Cerebellar nuclear complex (tissue), 1 donor: ENCODE results near the gene GMEB2.
"Not testable (repeated sequence)": the region's sequence is repeated elsewhere in the genome, so short reads cannot be mapped to it uniquely, and the experiment has no call there.

ENCODE experiments used
- DNase-seq, 2 experiments: peaks; one replicate each; lab custom pipeline; 2025; lab: John Stamatoyannopoulos, UW

Gene GMEB2, protein sequence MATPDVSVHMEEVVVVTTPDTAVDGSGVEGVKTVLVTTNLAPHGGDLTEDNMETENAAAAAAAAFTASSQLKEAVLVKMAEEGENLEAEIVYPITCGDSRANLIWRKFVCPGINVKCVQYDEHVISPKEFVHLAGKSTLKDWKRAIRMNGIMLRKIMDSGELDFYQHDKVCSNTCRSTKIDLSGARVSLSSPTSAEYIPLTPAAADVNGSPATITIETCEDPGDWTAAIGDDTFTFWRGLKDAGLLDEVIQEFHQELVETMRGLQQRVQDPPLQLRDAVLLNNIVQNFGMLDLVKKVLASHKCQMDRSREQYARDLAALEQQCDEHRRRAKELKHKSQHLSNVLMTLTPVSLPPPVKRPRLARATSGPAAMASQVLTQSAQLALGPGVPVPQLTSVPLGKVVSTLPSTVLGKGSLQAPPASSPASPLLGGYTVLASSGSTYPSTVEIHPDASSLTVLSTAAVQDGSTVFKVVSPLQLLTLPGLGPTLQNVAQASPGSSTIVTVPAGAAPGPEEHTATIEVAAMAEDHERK

DNA sequence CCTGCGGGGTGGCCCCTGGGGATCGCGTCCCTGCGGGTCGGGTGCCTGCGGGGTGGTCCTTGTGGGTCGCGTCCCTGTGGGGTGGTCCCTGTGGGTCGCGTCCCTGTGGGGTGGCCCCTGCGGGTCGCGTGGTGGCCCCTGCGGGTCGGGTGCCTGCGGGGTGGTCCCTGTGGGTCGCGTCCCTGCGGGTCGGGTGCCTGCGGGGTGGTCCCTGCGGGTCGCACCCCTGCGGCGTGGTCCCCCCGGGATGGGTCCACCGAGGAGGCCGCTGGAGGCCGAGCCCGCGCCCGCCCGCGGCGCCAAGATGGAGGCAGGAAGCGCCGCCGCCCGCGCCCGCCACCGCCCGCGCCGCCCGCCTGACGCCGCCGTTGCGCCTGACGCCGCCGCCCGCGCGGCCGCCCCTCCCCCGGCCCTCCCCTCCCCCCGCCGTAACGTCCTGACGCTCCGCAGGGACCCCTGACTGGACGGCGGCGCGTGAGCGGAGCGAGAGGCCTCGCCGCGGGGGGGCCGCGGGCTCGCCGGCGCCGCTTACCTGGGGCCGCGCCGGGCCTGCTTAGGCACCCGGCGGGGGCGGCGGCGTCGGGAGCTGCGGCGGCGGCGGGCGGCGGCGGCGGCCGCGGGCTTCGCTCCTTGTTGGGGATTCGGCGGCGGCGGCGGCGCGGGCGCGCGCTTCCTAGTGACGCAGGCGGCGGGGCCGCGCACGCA, at the start of gene GMEB2:
Gene GMEB2 (minus strand): TSS at position 678 of the 705 bp plus-strand sequence. CDS start 7,704 bp downstream, outside the sequence.
- DNase-seq = no peak

DNA sequence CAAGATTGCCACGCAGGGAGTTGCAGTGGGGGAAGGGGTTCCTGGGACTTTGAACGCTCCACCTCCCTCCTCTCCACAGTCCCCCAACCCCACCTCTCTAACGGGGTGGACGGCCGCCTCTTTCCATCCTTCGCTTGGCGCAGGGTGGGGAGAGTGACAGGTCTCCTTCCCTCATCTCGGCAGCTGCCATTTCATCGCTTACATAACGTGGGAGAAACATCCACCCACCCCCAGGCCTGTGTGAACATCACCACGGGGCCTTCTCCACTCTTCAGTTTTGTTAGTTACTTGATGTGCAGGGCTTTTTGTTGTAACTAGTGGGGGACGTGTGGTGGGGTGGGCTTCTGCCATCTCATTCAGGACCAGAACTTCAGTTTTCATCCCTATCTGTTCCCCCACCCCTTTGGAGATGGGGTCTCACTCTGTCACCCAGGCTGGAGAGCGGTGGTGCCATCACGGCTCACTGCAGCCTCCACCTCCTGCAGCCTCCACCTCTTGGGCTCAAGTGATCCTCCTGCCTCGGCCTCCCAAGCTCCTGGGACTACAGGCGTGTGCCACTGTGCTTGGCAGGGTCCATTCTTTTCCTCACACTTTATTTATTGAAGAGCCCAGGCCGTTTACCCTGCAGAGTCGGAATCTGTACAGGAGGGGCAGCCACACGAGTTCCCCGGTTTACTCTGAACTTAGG, 48.9 kb upstream of the GMEB2 start:
- no peak for DNase-seq

- DNase-seq = no peak
These were observed 47.0 kb upstream of the GMEB2 start for GRCh38 chr20:63673951-63674350.

DNA sequence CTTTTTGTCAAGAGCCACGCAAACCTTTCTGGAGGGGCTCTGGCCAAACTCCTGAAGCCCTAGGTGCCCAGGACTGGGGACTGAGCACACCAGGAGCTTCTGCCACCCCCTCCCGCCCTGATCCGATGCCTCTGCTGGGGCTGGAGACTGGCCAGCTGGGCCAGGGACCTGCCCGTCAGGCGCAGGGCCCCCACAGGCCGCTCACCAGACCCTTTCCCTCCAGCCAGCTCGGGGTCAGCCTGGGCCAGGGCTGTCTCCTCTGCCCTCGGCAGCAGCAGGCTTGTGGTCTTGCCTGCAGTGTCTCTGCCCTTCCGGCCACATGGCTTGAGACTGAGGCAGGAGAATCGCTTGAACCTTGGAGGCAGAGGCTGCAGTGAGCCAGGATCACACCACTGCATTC, 45.8 kb upstream of the GMEB2 start:
- DNase-seq = no peak

- DNase-seq = not testable (repeated sequence)
These were observed 44.8 kb upstream of the GMEB2 start for GRCh38 chr20:63671695-63672094.

- DNase-seq = no peak
These were observed 41.5 kb upstream of the GMEB2 start for GRCh38 chr20:63668351-63668750.

- no peak for DNase-seq
These were observed 41.0 kb upstream of the GMEB2 start for GRCh38 chr20:63667858-63668257.

- no peak for DNase-seq
These were observed 38.8 kb upstream of the GMEB2 start for GRCh38 chr20:63665708-63666107.

DNA sequence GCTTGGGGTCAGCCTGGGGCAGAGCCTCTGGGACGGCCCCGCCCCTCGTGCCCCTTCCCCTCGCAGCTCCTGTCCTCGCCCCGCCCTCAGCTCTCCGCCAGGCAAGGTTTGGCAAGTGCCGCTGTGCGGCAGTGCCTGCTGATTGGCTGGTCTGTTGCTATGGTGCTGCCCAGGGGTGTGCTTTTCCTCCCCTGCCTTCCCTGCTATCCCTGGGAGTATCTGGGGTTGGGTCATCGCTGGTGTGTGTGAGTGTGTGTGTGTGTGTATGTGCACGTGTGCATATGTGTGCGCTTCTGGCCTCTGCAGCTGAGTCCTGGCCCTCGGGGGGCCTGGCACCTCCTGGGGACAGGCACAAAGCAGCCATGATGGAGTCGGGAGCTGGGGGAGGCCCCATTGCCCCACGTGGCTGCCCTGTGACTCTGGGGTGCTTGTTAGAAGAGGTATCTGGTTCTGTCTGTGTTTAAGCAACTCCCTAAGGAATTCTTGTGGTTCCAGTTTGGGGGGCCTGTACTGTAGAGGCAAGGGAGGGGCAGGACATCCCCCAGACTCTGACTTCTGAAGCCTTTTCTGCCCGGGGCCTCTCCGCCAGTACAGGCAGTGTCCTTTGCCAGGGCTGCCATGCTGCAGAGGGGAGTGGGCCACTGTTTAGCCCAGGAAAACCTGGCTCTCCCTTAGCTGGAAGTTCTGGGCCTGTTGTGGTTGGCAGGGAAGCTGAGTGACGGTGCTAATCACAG, 38.1 kb upstream of the GMEB2 start:
- DNase-seq = peak; percentile 42 to 79

DNA sequence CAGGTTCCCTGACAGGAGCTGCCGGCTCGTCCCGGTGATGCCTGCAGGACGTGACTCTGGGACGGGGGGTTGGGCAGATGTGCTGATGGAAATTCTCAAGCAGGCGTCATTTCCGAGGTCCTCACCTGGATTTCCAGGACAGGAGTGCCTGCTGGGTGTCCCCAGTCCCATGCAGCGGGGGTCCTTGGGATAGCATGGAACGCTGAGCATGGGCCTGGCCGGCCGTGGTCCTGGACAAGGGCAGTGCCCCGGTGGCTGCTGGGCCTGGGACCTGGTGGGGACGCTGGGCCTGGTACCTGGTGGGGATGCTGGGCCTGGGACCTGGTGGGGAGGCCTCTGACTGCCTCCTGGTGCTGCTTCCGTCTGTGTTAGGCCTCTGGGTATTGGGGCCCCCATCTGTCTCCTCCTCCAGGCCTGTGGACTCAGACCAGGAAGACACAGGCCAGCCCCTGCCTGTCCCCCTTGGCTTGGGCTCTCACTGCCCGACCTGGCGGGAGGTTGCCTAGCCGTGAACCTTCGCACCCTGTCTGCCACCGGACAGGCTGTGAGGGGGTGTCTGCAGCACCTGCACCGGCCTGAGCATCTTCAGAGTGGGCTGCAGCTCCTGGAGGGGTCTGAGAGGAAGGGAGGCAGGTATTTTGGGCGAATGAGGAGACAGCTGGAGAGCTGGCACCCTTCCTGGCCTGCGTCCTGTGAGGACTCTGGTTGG, 37.4 kb upstream of the GMEB2 start:
- no peak for DNase-seq

- no peak for DNase-seq
These were observed 36.6 kb upstream of the GMEB2 start for GRCh38 chr20:63663332-63664066.

DNA sequence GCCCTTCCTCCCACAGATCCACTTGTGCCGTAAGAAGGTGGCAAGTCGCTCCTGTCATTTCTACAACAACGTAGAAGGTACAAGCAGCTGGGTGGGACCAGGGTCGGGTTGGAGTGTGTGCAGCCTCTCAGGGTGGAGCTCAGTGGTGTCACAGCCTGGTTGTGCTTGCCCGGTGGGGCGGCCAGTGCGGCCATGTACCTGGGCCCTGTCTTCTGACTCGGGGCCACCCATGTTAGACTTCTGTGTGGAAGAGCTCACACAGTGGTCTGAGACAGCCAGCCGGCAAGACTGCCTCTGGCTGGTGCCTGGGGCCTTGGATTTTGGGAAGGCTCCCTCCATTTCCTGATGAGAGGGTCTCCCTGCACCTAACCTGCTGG, 35.9 kb upstream of the GMEB2 start:
- no peak for DNase-seq

- no peak for DNase-seq
These were observed 35.3 kb upstream of the GMEB2 start for GRCh38 chr20:63661959-63662812.

GRCh38 chr20:63661108-63661507, 34.2 kb upstream of the GMEB2 start:
- no peak for DNase-seq

DNA sequence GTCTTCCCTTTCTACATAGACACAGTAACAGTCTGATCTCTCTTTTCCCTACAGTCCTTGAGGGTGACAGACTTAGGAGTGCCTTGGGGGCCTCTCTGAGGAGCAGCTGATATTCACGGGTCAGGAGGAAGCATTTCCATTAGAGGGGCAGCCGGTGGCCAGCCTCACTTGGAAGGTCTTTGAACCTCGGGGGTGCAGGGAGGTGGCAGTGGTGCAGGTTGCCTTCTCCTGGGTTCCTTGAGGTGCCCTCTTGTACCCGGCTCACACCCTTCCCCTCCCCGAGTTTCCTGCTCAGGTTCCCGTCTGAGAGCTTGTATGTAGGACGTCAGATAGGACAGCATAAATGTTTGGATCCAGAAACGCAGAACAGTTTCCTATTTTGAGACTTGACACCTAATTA, 33.7 kb upstream of the GMEB2 start:
- DNase-seq = no peak

DNA sequence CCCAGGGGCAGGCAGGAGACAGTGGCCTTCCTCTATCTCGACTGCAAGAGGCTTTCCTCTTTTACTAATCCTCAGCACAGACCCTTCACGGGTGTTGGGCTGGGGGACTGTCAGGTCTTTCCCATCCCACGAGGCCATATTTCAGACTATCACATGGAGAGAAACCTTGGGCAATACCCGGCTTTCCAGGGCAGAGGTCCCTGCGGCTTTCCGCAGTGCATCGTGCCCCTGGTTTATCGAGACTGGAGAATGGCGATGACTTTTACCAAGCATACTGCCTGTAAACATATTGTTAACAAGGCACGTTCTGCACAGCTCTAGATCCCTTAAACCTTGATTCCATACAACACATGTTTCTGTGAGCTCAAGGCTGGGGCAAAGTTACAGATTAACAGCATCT, 33.3 kb upstream of the GMEB2 start:
- DNase-seq = not testable (repeated sequence)

DNA sequence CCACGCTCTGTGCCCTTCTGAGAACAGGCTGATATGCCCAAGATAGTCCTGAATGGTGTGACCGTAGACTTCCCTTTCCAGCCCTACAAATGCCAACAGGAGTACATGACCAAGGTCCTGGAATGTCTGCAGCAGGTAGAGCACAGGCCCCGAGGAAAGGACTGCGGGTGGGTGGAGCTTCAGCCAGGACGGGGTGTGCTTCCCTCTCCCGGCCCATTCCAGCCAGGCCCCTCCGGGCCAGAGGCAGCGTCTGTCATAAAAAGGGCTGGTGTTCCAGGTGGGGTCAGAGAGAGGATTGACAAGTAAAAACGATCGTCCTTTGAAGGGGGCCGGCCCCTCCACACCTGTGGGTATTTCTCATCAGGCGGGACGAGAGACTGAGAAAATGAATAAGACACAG, 32.5 kb upstream of the GMEB2 start:
- no peak for DNase-seq

- DNase-seq = no peak
These were observed 31.9 kb upstream of the GMEB2 start for GRCh38 chr20:63658749-63659187.

DNA sequence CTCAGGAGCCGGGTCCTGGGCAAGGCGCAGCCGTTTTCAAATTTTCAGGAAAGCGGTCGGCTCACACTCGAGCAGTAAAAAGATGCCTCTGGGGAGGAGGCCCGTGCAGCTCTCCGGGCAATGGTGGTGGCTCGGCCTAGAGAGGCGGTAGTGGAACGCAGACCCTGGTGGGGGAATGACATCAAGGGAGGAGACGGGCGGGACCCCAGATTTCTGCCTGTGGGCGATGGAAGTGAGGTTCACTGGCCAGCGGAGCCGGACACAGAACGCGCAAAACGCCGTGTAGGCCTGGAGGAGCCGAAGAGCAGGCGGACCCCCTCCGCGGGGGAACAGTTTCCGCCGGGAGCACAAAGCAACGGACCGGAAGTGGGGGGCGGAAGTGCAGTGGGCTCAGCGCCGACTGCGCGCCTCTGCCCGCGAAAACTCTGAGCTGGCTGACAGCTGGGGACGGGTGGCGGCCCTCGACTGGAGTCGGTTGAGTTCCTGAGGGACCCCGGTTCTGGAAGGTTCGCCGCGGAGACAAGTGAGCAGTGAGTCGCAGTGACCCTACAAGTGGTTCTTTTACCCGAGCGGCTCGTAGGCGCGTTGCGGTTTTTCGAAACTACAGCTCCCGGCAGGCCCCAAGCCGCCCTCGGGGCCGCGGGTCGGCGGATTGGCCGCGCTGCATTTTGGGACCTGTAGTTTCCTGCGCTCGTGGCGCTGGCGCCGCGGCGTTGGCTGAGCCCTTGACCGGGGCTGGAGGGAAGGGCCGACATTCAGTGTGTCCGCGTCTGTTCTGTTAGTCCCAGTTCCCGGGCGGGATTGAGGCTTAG, 31.2 kb upstream of the GMEB2 start, which contains the start of gene RTEL1:
Gene RTEL1 (plus strand): TSS at position 376 of the 812 bp plus-strand sequence. CDS start 1,091 bp downstream, outside the sequence.
- DNase-seq = peak in 1 of 2 experiments; percentile 60
